HepG2 (cell line): Measurements from ENCODE around the gene MCM3AP. TPM values are rescaled to one million over a fixed set of nuclear protein-coding genes. Genes with fewer than 3 reads are reported as not detected.

Experiments
- ATAC-seq: fragments of 200-7000 bp; cut with Tn5 transposase; 3 replicates; pipeline ENCODE4 v1.9.1; 2020; ENCODE audit warnings: mild to moderate bottlenecking, moderate library complexity
- BruUV-seq: library from RNA; stranded (reverse); fragments of 400-500 nt; replicated peaks from 2 replicates; lab custom pipeline; 2021; lab: Mats Ljungman, UMichigan
- CTCF ChIA-PET: fragments of 300-600 bp; formaldehyde crosslinking; extraction: SDS; loops from one replicate; lab custom pipeline; 2021; ENCODE audit warnings: low total read pairs, inconsistent platforms, low intra/inter-chr PET ratio; lab: Yijun Ruan, JAX
- POLR2A ChIA-PET: fragments of 350-600 bp; sonication (Branson Sonifier 250); formaldehyde crosslinking; loops from one replicate; lab custom pipeline; 2020; ENCODE audit warnings: antibody characterized with exemption, inconsistent platforms; lab: Yijun Ruan, JAX
- DNase-seq: peaks from one replicate; pipeline ENCODE4 v3.0.0-alpha.2; 2015; ENCODE audit warnings: low spot score
- FAIRE-seq: peaks from 3 replicates; lab custom pipeline; 2011; peaks lifted over from hg19 to GRCh38; lab: Jason Lieb, UNC
- H2AFZ ChIP-seq: one replicate; pipeline ENCODE4 v1.6.1; 2011; ENCODE audit warnings: low read length, inconsistent platforms
- H3K27ac ChIP-seq: fragments of 300-600 bp; 3 replicates; pipeline ENCODE4 v1.8.0; 2011; ENCODE audit warnings: mixed run types, mild to moderate bottlenecking, mixed read lengths, low read length, inconsistent platforms; ENCODE audit not compliant: insufficient read depth; ENCODE audit errors: extremely low read length
- H3K27me3 ChIP-seq, 2 experiments: fragments of 200-600 bp in 1 of 2; 2 replicates in 1 of 2; 3 replicates in 1 of 2; pipeline versions ENCODE4 v1.6.0 to v1.8.0; 2011; ENCODE audit warnings: low read length in 2 of 2, mild to moderate bottlenecking in 2 of 2, moderate library complexity in 2 of 2, inconsistent platforms in 1 of 2; ENCODE audit not compliant: insufficient read depth in 2 of 2, control insufficient read depth in 1 of 2
- H3K36me3 ChIP-seq, 2 experiments: fragments of 200-600 bp in 1 of 2; replicated peaks in 1 of 2; 2 replicates in 1 of 2; 3 replicates in 1 of 2; pipeline versions ENCODE4 v1.5.1 to v1.8.0; 2011; ENCODE audit warnings: low read length in 2 of 2, inconsistent platforms in 1 of 2; ENCODE audit not compliant: insufficient read depth in 2 of 2, control insufficient read depth in 1 of 2
- H3K4me1 ChIP-seq: 2 replicates; pipeline ENCODE4 v1.5.1; 2012; ENCODE audit warnings: low read length, inconsistent platforms; ENCODE audit not compliant: insufficient read depth
- H3K4me2 ChIP-seq: 2 replicates; pipeline ENCODE4 v1.6.0; 2011; ENCODE audit warnings: low read depth, low read length, inconsistent platforms
- H3K4me3 ChIP-seq, 3 experiments: fragments of 200-600 bp in 1 of 3; sonication (generic), shearing (Covaris generic) in 1 of 3; replicated peaks in 1 of 3; 2 replicates each; pipeline ENCODE4 v1.5.1; 2011 to 2016; ENCODE audit warnings: low read length in 3 of 3, inconsistent platforms in 2 of 3, low read depth in 2 of 3, mild to moderate bottlenecking in 2 of 3, control low read depth in 1 of 3, mixed read lengths in 1 of 3; ENCODE audit not compliant: insufficient read depth in 1 of 3
- H3K79me2 ChIP-seq: one replicate; pipeline ENCODE4 v1.6.1; 2011; ENCODE audit warnings: low read length, inconsistent platforms; ENCODE audit not compliant: insufficient read depth
- H3K9ac ChIP-seq: 2 replicates; pipeline ENCODE4 v1.6.0; 2011; ENCODE audit warnings: mild to moderate bottlenecking, low read depth, low read length, inconsistent platforms; ENCODE audit not compliant: insufficient read depth
- H3K9me3 ChIP-seq: 2 replicates; pipeline ENCODE4 v1.5.1; 2012; ENCODE audit warnings: mild to moderate bottlenecking, low read length
- H4K20me1 ChIP-seq: 2 replicates; pipeline ENCODE4 v1.6.0; 2011; ENCODE audit warnings: inconsistent platforms, mild to moderate bottlenecking, low read length, moderate library complexity; ENCODE audit not compliant: insufficient read depth
- AGO2 ChIP-seq: fragments of 200-400 bp; formaldehyde crosslinking; optimal IDR thresholded peaks from 2 replicates; pipeline ENCODE3; 2017; ENCODE audit warnings: mild to moderate bottlenecking, low read depth, low read length, moderate library complexity
- ATAD3A ChIP-seq: sonication (generic); formaldehyde crosslinking; IDR thresholded peaks from 2 replicates; pipeline ENCODE4 v1.4.0; 2020; ENCODE audit warnings: missing genetic modification reagents
- EP300 ChIP-seq, 3 experiments: sonication (generic) in 1 of 3; formaldehyde crosslinking in 1 of 3; IDR thresholded peaks; 2 replicates each; pipeline versions ENCODE4 v1.5.1 to v1.6.1; 2011 to 2020; ENCODE audit warnings: low read depth in 2 of 3, low read length in 2 of 3, borderline replicate concordance in 1 of 3, improper control_type of control experiment in 1 of 3, mild to moderate bottlenecking in 1 of 3, missing genetic modification reagents in 1 of 3, moderate library complexity in 1 of 3
- GFI1 ChIP-seq: sonication (generic); formaldehyde crosslinking; IDR thresholded peaks from 2 replicates; pipeline ENCODE4 v1.5.0; 2020; ENCODE audit warnings: missing genetic modification reagents, mild to moderate bottlenecking, borderline replicate concordance
- SP4 ChIP-seq: sonication (generic); formaldehyde crosslinking; IDR thresholded peaks from 2 replicates; pipeline ENCODE4 v1.8.1; 2023; ENCODE audit warnings: mild to moderate bottlenecking, missing genetic modification reagents
- ZNF749 ChIP-seq: sonication (generic); formaldehyde crosslinking; IDR thresholded peaks from 2 replicates; pipeline ENCODE4 v1.8.0; 2022; ENCODE audit warnings: mild to moderate bottlenecking, missing genetic modification reagents, moderate library complexity, borderline replicate concordance
- WGBS: methylation state at CpG from one replicate; pipeline ENCODE4 v1.1.6; 2017; ENCODE audit warnings: low lambda C conversion rate; 5-methylcytosine and 5-hydroxymethylcytosine counted together
- in situ Hi-C: cut with HindIII; loops from 2 replicates; pipeline ENCODE4 v1.10.0; 2017; ENCODE audit warnings: low pct_unique_long_range_greater_than_20kb; ENCODE audit not compliant: extremely low pct_ligation_motif_present
- intact Hi-C: fragments of 100-400 bp; cut with micrococcal nuclease; formaldehyde crosslinking; loops from one replicate; pipeline ENCODE4 v1.10.0; 2022; ENCODE audit not compliant: unreplicated experiment
- polyA plus RNA-seq, 8 experiments: library from polyadenylated mRNA; depleted of rRNA in 3 of 8; stranded (reverse) in 7 of 8; unstranded in 1 of 8; fragments of >200 nt; fragmentation: Illumina TruSeq in 4 of 8; extraction: Trizol in 4 of 8; gene quantifications; 2 replicates each; pipeline versions ENCODE4 v1.2.1 to v1.2.3, GENCODE V29; 2011 to 2016; ENCODE audit warnings: low read depth in 4 of 8, missing spikeins in 1 of 8, mixed read lengths in 1 of 8; ENCODE audit not compliant: insufficient read depth in 1 of 8
- total RNA-seq, 5 experiments: library from RNA; depleted of rRNA; stranded (reverse); fragments of >200 nt; fragmentation: Illumina TruSeq; extraction: Trizol; gene quantifications; 2 replicates each; pipeline ENCODE4 v1.2.3, GENCODE V29; 2016; ENCODE audit warnings: low read depth in 1 of 5
- TF ChIP-seq, protein P1 (sequence below): IDR thresholded peaks from 2 replicates; pipeline ENCODE4 v1.6.1; 2016; ENCODE audit warnings: missing genetic modification reagents, missing compliant biosample characterization

MCM3AP gene
- total and polyA plus RNA-seq, 2 of the 13 experiments (the other 11 are each of a cell fraction or from before 2014, with no cell fraction given), result 27.0 to 54.7 TPM

DNA sequence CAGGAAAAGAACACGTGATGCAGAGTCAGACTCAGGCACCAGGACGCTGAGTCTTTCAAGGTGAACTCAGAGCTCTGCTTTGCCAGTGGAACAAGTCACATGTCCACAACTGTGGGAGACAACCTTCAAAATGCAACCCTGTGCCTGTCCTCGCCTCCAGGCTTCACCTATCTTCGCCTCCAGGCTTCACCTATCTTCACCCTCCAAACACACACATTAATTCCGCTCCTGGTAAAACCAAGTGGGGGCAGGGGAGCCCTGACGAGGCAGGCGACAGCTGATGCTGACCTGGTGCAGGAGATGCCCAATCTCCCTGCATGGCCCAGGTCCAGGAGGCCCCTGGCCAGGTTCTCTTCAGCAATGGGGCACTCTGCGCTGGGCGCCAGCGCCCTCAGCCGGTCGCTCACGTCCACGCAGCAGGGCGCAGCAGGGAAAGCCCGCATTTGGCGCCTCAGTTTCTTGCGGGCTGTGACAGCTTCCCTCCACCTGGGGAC is 28.9 kb downstream of the MCM3AP start:
- H3K4me1 ChIP-seq, result peaks cover 15% of the 10 kb centered on the region
- ChIA-PET CTCF (no interaction called here), POLR2A (no interaction called here)
- H3K4me2 ChIP-seq, result no peak overlapping the region
- no peak for FAIRE-seq
- 98% methylated on average over 18 of the region's 18 CpGs for WGBS
- no peaks in the 10 kb centered on the region for H3K27me3 ChIP-seq
- intact Hi-C loops, result no loop called here
- H3K9ac ChIP-seq, result no peak overlapping the region
- no peak overlapping the region for H2AFZ ChIP-seq
- H3K4me3 ChIP-seq, result no peak overlapping the region
- H3K79me2 ChIP-seq, result no peaks in the 10 kb centered on the region
- DNase-seq, result no peak
- in situ Hi-C loops, result no loop called here
- H3K9me3 ChIP-seq, result no peaks in the 10 kb centered on the region
- peaks cover 31 to 82% of the 10 kb centered on the region in 2 experiments; a peak in 4 of 5 replicates for H3K36me3 ChIP-seq
- H4K20me1 ChIP-seq, result no peaks in the 10 kb centered on the region
- no peak overlapping the region for H3K27ac ChIP-seq
- TF ChIP-seq GFI1 (CRISPR knock-in tag) (no peak), ZNF749 (CRISPR knock-in tag) (no peak), EP300 (IDR thresholded peaks at IDR 0.05; ENCODE audit: low read depth in 2 of 2, low read length in 2 of 2) (no peak), EP300 (CRISPR knock-in tag; IDR thresholded peaks at IDR 0.05; ENCODE audit: borderline replicate concordance) (no peak), SP4 (no peak), ATAD3A (CRISPR knock-in tag) (no peak)
- no TSS peak for BruUV-seq
- ATAC-seq, result no peak

DNA sequence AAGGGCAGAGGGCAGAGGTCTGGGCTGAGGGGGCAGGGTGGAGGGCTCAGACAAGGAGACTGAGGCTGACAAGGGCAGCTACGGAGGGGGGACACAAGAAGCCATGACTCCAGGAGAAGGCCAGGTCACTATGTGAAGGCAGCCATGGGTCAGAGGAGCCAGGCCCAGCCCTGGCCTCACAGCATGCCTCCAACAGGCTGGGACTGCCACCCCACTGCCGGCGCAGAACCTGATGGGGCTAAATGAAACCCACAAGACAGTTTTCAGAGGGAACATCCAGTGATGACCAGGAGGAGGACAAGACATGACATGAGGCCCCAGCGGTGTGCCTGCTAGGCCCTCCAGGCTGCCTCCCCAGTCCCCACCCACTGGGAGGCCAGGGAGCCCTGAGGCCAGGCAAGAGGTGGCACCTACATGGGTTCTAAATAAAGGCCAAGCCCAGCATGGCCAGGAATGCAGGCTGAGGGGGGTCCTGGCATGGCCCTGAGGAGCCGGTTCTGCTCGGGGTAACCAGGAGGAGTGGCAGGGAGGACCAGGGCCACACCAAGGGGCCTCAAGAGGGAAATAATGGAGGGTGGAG is 29.6 kb downstream of the MCM3AP start:
- Histone ChIP-seq H4K20me1 (no peaks in the 10 kb centered on the region), H3K79me2 (no peaks in the 10 kb centered on the region), H3K27me3 (no peaks in the 10 kb centered on the region), H3K4me2 (no peak overlapping the region), H2AFZ (no peak overlapping the region), H3K4me1 (peaks cover 15% of the 10 kb centered on the region), H3K9me3 (no peaks in the 10 kb centered on the region), H3K9ac (no peak overlapping the region), H3K27ac (no peak overlapping the region), H3K36me3 (peaks cover 31 to 82% of the 10 kb centered on the region in 2 experiments), H3K4me3 (no peak overlapping the region)
- intact Hi-C loops (no loop called here), in situ Hi-C loops (no loop called here)
- FAIRE-seq (no peak), ATAC-seq (no peak; the same call in 2 of the 3 replicates), DNase-seq (no peak)
- POLR2A ChIA-PET, result no interaction called here
- 93% methylated on average over 5 of the region's 6 CpGs for WGBS
- CTCF ChIA-PET, result no interaction called here
- TF ChIP-seq, protein P1, sequence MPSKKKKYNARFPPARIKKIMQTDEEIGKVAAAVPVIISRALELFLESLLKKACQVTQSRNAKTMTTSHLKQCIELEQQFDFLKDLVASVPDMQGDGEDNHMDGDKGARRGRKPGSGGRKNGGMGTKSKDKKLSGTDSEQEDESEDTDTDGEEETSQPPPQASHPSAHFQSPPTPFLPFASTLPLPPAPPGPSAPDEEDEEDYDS (CRISPR knock-in tag), result no peak
- TF ChIP-seq AGO2, result peak; percentile 52
- no TSS peak for BruUV-seq
